IPS DF 19.7 (cell line): ENCODE data around the gene MAPK8IP3.

Source experiments
- DNase-seq: peaks from one replicate; pipeline ENCODE4 v3.0.0-alpha.2; 2013; ENCODE audit warnings: low read depth, low spot score

The MAPK8IP3 gene

GRCh38 chr16:1812732-1813163 is 106.8 kb downstream of the MAPK8IP3 start:
- DNase-seq, result no peak

- DNase-seq, result no peak
Observed at GRCh38 chr16:1815461-1815860, 109.5 kb downstream of the MAPK8IP3 start.

GRCh38 chr16:1816396-1817275 is 110.6 kb downstream of the MAPK8IP3 start:
- no peak for DNase-seq

GRCh38 chr16:1817276-1817589 is 111.2 kb downstream of the MAPK8IP3 start:
- DNase-seq, result no peak

- no peak for DNase-seq
Observed at GRCh38 chr16:1817716-1818115, 111.7 kb downstream of the MAPK8IP3 start.

GRCh38 chr16:1818204-1818872 is 112.3 kb downstream of the MAPK8IP3 start:
- DNase-seq, result no peak

DNA sequence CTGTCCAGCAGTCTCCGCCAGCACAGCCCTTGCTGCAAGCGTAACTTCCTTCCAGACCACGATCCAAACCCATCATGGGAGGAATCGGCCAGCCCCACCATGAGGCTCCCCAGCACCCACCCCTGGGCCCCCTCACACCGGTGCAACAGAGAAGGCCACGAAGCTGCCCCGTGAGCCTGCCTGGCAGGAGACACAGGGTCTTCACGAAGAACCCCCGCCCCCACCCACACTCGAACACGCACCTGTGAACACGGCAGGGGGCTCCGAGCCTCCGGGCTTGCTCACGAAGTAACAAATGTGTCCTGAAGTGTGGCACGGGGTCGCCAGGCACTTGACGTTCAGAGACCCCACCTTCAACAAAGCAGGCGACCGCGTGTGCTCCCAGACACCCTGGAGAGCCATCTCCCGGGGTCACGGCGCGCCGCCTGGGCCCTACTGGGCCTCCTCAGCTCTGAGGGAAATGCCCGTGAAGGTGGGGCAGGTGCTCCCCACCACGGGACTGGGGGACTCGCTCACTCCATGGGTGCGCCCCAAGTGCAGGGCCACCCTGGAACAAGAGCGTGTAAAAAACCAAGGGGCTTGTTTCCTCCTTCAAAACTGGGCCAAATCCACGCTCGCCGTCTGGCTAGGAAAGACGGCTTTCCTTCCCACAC is 113.0 kb downstream of the MAPK8IP3 start:
- no peak for DNase-seq

- no peak for DNase-seq
Observed at GRCh38 chr16:1819611-1820010, 113.6 kb downstream of the MAPK8IP3 start.
